HG02759 (cell line): ENCODE data around the gene FAP.

Source experiments
- ATAC-seq: cut with Tn5 transposase; IDR thresholded peaks from one replicate; pipeline ENCODE4 v1.9.1; 2021; ENCODE audit warnings: mild to moderate bottlenecking, moderate library complexity; ENCODE audit not compliant: unreplicated experiment

The FAP gene

DNA sequence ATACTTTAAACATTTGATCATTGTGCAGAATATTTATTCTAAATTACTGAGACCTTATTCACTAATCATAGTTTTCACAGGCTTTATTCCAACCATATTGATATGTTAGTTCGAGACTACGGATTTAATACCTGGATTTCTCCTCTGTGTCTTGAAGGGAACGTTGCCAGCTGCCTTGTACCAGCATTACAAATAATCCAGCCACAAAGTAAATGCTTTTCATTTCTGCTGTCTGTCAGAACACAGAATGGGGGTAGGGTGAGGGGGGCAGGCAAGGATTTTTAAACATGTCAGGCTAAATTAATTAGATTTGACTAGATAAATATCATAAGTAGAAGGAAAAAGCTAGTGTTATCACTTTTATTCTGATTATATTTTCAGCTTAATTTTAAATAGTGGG lies 94.3 kb downstream of the FAP start:
- no peak for ATAC-seq

DNA sequence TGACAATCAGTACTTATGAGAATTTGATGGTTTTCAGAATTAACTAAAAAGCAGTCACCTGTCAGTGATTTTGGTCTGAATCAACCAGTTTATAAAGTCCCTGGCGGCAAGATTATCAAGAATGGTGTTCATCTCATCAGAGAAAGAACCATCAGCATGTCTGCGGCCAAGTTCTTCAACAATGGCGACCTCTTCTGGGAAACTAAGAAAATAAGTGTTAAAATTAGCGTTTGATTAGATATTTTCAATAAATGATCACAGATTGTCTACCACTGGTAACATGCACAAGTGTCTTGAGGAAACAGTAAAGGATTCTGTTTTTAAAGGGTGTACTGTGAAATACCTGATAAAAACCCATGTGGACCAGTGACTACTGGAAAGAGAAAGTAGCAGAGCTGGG lies 99.3 kb downstream of the FAP start:
- no peak for ATAC-seq

DNA sequence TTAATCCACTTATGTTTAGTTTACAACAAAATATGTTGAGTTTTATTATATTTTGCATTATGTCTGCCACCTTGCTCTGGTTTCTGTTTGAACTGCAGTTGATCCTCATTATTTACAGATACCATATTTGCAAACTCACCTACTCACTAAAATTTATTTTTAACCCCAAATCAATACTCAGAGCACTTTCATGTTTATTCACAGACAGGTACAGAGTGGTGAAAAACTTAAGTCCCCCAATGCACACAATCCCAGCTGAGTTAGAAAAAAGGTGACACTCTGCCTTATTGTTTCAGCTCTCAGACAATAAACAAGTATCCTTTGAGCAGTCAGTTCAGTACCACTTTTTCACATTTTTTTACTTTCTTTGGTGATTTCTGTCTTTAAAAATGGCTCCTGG lies 104.9 kb downstream of the FAP start:
- ATAC-seq: no peak

DNA sequence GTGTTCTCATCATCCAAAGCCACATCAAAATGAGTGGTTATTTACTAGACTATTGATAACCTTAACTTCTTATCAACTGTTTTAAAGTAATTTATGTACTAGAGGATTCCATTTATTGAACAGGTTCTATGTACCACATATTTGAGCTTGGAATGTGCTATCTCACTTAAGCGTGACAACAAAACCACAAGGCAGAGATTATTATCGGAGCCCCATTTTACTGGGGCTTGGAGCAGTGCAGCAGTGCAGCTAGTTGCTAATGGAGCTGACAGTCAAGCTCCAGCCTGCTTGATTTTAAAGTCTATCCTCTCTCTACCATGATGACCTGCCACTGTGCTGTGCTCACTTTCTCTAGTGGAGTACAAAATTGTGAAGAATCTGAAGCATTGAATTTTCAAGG lies 115.8 kb downstream of the FAP start:
- ATAC-seq: no peak

DNA sequence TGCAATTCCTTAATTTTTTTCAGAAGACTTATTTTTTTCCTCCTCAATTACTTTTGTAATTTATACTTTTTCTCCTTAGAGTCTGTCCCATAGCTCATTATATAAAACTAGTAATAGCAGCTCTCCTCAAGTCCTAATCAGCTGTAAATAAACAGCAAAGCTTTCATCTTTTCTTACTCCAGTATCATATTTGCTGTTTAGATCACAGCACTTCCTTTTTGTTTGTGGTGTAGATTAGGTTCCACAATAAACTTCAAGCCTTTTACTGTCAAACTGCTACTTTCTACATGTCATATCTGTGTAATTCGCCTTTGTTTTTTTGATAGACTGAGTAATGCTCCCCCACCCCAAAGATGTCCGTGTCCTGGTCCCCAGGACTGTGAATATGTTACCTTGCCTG lies 116.7 kb downstream of the FAP start:
- ATAC-seq: peak; percentile 22

DNA sequence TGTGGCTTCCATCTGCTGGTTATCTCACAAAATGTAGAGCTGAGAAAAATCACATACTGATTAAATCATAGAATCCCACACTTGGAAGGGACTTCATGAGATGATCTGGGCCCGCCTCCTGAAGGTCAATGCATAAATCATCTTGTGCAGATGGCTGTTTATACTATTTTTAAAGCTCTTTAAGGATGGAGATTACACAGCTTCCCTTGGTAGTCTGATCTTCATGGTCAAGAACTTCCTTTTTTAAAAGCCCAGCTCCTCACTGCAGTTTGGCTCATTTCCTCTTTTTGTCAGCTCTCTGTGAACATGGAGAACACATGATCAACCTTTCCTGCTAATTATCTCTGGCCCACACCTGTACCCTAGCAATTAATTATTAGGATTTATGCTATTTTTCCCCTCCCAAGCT lies 117.1 kb downstream of the FAP start:
- peak; percentile 91 for ATAC-seq

DNA sequence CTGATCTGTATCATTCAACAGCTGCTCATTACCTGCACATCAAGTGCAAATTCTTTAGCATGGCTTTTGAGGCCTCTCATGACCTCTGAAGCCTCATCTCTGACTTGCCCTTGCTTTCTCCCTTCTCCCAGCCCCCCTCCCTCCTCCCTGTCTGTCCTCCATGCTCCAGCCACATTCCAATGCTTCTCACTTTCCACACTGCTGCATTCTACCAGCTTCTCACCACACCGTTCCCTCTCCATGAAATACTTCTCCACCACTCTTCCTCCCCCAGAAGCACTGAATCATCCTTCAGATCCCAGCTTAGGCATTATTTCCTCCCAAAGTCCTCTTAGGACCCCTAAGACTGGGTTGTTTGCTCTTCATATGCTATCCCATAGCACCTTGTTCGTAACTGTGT lies 118.1 kb downstream of the FAP start:
- no peak for ATAC-seq

DNA sequence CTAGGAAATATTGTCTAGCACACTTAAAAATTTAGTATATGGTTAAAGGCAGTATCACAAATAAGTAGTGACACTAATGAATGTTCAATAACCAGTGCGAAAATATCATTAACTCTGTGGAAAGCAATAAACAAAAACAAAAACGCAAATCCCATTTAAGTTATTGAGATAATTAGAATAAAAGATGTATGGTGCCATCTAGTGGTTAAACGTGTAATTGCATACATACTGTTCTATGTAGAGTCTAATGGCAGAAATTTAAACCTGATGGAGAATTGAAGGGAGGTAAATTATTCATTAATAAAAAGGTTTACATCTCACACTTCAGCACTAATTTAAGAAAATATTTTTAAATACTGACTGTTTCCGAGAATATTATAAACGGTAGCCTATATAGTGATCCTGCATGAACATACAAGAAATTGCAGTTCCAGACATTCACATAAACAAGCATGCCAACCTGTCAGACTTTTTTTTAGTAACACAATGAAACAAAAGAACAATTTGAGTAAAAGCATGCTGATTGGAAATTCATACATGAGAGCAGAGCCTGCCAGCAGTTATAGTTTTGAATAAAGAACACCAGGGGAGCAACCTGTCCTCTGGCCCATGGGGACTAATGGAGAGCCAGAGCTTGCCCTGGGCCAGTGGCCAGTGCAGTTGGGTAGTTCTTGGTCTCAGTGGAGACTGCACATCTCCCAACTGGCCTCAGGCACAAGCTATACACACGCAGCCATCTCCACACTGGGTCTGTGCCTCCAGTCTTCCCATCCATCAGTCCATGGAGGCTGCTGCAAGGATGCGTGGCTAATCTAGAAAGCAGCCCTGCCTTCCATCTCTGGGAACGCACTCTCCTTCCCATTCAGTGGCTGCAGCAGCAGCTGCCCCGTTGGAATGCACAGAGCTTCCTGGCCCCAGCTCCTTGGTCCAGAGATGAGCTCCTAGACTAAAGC lies 119.2 kb downstream of the FAP start:
- ATAC-seq: no peak
